GM18951 (cell line): ENCODE data around the gene CCSER1.
"Not testable (repeated sequence)": the region's sequence is repeated elsewhere in the genome, so short reads cannot be mapped to it uniquely, and the experiment has no call there.

Source experiments
- POLR2A ChIP-seq: IDR thresholded peaks from 4 replicates; pipeline ENCODE4 v1.6.1; 2011; ENCODE audit warnings: mild to moderate bottlenecking; ENCODE audit not compliant: insufficient read length, insufficient read depth; ENCODE audit errors: extremely low read depth
- in situ Hi-C: fragments of 300-500 bp; cut with MboI; formaldehyde crosslinking; loops from one replicate; pipeline ENCODE4 v1.12.0; 2022; ENCODE audit warnings: low sequenced_read_pairs, mixed read lengths, inconsistent platforms; ENCODE audit not compliant: unreplicated experiment

The CCSER1 gene

DNA sequence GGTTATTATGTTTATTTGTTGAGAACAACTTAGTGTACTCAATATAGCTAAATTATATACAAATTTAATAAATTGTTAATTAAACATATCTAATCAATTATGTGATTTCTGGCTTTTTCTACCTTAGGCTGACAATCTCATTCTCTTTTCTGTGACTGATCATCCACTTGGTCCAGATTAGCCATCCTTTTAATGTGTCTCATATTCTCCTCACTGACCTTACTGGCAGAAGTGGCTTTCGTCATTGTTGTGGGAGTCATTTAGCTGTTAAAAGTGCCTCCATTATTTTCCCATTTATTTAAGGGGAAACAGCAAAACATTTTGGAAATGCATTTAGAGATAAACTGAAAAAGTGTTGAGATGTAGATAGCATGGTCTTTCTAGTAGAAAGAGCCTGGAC lies 172.2 kb downstream of the CCSER1 start:
- in situ Hi-C loops, result no loop called here
- TF ChIP-seq POLR2A, result no peak

DNA sequence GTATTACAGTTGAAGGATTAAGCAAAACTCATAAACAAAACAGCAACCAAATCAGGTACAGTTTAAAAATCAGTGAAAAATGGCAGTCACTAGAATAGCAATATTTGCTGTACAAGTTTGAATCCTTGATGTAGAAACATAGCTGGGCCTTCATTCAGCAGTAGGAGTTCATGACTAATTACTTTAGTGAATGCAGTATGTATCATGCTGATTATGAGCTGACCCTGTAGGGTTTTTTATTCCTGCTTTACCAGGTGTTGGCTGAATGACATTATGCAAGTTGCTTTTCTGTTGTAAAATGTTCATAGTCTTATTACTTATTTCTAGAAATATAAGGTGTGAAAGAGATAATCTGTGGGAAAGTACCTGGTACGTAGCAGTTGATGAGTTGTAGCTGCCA lies 179.6 kb downstream of the CCSER1 start:
- in situ Hi-C loops, result no loop called here
- TF ChIP-seq POLR2A, result no peak

- in situ Hi-C loops, result not testable (repeated sequence)
Measured at GRCh38 chr4:90317140-90317539, 189.9 kb downstream of the CCSER1 start.

GRCh38 chr4:90317785-90318184 lies 190.6 kb downstream of the CCSER1 start:
- TF ChIP-seq POLR2A, result no peak
- in situ Hi-C loops, result no loop called here

DNA sequence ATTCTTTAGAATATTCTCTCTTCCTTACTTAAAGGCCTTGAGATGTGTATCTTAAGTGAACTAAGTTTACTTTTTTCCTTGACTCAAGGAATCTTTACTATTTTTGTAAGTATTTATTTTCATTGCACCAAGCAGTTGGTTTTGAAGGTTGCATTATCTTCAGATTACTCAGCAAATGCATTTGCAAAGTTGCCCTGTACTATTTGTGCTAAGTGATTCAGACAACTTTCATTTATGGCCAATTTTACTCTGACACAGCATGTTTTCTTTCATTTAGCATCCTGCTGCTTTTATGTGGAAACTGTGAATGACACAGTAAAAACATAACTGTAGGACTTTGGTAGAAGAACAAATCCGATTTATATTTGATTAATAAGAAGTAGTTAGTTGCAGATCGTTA lies 191.0 kb downstream of the CCSER1 start:
- TF ChIP-seq POLR2A, result no peak
- in situ Hi-C loops, result no loop called here

DNA sequence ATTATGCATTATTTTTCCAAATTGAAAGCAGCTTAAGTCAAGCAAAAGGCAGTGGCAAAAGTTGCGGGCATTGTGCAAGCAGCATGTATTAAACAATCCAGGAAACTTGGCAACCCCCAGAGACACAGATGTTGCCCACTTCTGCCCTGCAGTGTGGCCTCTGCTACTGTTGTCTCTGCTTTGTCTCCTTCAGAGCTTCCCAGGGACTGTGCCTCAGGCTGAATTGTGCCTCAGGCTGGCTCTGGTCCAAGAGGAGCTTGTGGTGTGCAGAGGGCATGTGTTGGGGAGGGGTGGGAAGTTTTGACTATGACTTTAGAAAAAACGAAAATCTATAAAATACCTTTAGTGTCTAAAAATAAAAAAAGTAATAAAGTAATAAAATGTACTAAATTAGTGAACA lies 201.4 kb downstream of the CCSER1 start:
- in situ Hi-C loops, result no loop called here
- TF ChIP-seq POLR2A, result no peak

- no peak for TF ChIP-seq POLR2A
- in situ Hi-C loops, result no loop called here
Measured at GRCh38 chr4:90330546-90330945, 203.4 kb downstream of the CCSER1 start.

GRCh38 chr4:90345549-90346215 lies 218.5 kb downstream of the CCSER1 start:
- in situ Hi-C loops, result no loop called here
- TF ChIP-seq POLR2A, result no peak

DNA sequence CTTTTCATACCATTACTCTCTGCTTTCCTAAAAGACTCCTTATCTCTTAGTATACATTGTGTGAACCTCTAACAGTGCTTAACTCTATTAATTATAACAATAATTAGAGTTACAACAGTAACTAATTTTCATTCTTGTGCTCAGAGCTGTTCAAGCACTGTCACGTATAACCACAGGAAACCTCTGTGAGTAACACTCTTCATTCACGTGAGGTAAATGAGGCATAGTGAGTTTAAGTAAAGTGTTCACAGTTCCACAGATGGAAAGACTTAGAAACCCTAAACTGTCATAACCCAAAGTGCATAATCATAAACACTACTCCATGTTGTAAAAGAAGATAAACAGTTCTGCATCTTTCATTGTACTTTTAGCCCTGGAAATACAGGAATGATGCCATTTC lies 222.4 kb downstream of the CCSER1 start:
- TF ChIP-seq POLR2A, result no peak

DNA sequence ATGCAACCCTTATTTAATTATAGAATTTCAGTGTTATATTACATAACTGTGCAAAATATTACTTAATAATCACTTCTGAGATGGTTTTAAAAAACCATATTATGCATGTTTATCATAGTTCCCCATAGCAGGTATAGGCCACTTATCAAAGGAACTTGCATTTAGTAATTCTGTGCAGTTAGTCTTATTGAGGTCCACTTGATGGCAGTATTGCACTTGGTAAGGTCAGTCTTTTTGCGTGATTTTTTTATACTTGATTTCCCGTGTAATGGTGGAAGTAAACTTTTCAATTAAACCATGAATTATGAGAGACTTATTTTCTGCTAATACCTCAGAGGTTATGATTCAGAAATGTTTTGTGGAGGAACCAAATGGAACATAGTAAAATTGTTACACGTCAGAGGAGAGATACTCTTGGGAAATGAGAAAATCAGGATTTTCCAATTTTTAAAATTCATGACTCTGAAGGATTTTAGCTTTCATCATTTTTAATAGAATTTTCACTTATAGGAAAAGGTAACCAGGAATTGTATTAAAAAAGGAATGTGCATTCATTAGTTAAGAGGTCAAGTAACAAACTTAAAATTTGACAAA lies 230.0 kb downstream of the CCSER1 start:
- in situ Hi-C loops, result no loop called here
- no peak for TF ChIP-seq POLR2A

More for the DNA sequence above, 222.4 kb downstream of the CCSER1 start:
- in situ Hi-C loops, result no loop called here

GRCh38 chr4:90375081-90375480 lies 247.9 kb downstream of the CCSER1 start:
- no peak for TF ChIP-seq POLR2A
- in situ Hi-C loops, result no loop called here

GRCh38 chr4:90393215-90393614 lies 266.0 kb downstream of the CCSER1 start:
- no peak for TF ChIP-seq POLR2A
- in situ Hi-C loops, result no loop called here

DNA sequence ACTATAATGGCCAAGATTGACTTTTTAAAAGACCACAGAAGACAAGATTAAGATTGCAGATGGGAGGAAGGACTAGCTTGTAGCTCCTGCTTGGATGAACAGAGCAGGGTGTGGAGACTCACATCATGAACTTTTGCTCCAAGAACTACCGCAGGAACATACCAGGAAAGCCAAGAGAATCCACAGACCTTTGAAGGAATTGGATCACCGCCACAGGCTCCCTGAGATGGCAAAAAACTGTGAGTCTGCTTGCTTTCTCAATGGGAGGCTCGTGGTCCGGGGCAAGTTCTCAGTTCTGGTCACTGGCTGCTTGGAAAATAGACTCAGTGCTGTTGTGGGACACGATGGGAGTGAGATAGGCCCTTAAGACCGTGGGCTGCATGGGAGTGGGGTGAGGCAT lies 276.6 kb downstream of the CCSER1 start:
- no peak for TF ChIP-seq POLR2A
- in situ Hi-C loops, result no loop called here

DNA sequence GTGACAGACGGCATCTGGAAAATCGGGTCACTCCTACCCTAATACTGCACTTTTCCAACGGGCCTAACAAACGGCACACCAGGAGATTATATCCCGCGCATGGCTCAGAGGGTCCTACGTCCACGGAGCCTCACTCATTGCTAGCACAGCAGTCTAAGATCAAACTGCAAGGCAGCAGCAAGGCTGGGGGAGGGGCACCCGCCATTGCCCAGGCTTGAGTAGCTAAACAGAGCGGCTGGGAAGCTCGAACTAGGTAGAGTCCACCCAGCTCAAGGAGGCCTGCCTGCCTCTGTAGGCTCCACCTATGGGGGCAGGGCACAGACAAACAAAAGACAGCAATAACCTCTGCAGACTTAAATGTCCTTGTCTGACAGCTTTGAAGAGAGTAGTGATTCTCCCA lies 280.7 kb downstream of the CCSER1 start:
- in situ Hi-C loops, result not testable (repeated sequence)

GRCh38 chr4:90412786-90413185 lies 285.6 kb downstream of the CCSER1 start:
- in situ Hi-C loops, result not testable (repeated sequence)

- in situ Hi-C loops, result no loop called here
Measured at GRCh38 chr4:90415116-90415515, 287.9 kb downstream of the CCSER1 start.

More at GRCh38 chr4:90415116-90415515, 287.9 kb downstream of the CCSER1 start:
- no peak for TF ChIP-seq POLR2A
